HG02884 (cell line): ENCODE measurements around the gene ANKRD37.
A peak's percentile ranks its signal among the peaks of the same experiment; 100 is the strongest.

Experiments
- ATAC-seq: cut with Tn5 transposase; IDR thresholded peaks from one replicate; pipeline ENCODE4 v1.9.1; 2021; ENCODE audit warnings: mild to moderate bottlenecking, moderate library complexity; ENCODE audit not compliant: unreplicated experiment

Gene ANKRD37

DNA sequence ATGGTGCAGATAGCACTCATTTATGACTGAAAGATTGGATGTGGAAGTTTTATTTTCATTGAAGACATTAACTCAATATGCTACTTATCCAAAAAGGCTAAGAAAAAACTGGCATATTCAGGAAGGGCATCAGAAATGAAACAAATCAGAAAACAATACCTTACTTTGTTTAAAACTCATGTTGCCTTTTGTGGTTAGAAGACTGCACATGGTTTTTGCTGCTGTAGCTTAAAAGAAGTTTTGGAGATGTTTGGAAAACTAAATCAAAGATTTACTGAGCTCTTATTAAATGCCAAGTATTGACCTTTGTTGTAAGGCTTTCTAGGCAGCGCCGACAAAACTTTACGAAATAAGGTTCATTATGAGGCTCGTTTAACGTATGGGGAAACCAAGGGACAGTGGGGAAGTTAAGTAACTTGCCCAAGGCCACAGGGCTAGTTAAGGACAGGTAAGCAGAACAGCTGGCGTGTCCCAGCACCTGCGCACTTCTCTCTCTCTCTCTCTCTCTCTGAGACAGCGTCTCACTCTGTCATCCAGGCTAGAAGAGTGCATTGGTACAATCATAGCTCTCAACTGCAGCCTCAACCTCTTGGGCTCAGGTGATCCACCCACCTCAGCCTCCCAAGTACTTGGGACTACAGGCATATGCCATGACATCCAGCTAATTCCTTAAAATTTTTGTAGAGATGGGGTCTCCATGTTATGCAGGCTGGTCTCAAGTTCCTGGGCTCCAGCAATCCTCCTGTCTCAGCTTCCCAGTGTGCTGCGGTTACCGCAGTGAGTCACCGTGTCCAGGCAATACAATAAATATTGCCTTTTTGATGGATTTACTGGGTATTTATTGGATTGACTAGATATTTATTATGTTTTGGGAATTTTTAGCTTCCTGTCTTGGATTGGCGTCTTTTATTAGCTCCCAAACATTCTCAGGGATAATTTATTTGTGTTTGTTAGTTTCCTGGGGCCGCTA is 17.0 kb upstream of the ANKRD37 start:
- ATAC-seq: no peak

DNA sequence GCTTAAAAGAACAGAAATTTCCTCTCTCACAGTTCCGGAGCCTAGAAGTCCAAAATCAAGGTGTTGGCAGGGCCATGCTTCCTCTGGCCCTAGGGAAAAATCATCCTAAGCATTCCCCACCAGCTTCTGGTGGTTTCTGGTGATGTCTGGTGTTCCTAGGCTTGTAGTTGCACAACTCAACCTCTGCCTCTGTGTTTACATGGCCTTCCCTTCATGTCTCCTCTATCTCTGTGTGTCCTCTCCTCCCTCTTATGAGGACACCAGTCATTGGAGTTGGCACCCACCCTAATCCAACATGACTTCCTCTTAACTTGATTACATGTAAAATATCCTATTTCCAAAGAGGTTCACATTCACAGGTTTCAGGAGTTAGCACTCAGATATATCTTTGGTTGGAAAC is 16.3 kb upstream of the ANKRD37 start:
- ATAC-seq: no peak

DNA sequence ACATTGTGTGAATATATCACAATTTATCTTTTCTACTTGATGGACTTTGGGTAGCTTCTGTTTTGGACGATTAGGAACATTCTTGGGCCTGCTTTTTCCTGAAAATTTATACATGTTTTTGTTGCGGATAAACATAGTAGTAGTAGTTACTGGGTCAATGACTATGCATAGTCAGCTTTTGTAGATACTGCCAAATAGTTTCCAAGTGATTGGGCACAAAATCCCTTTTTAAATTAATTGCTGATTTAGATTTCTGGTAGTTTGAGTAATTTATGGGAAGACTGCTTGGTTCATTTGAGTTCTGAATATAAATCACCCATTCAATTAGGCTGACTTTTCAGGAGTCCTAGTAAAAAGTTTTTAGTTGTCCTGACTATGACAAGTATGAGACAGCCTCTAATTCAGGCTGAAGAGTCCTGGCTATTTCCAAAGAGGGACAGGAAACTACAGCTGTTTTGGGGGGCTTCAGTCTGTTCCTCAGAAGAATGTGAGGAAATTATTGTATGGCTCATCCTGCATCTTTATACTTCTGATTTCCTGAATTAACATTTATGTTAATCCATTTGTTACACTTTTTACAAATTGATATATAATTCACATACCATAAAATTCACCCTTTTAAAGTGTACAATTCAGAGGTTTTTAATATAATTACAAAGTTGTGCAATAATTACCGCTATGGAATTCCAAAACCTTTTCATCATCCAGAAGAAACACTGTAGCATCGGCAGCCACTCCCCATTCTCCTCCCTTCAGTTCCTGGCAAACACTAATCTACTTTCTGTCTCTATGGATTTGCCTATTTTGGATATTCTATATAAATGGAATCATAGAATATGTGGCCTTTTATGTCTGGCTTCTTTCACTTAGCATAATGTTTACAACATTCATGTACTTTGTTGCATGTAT is 15.1 kb upstream of the ANKRD37 start:
- ATAC-seq: no peak

DNA sequence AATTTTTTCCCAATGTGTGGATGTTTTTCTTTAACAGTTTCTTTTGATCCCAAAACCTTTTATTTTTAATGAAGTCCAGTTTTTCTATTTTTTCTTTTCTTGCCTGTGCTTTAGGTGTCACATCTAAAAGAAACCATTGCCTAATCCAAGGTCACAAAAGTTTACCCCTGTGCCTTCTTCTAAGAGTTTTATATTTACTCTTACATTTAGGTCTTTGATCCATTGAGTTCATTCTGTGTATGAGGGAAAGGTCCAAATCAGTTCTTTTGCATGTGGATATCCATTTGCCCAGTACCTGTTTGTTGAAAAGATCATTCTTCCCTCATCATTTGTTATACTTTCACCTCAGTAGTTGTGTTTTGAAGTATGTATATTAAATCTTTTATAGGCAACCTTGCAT is 13.9 kb upstream of the ANKRD37 start:
- no peak for ATAC-seq

DNA sequence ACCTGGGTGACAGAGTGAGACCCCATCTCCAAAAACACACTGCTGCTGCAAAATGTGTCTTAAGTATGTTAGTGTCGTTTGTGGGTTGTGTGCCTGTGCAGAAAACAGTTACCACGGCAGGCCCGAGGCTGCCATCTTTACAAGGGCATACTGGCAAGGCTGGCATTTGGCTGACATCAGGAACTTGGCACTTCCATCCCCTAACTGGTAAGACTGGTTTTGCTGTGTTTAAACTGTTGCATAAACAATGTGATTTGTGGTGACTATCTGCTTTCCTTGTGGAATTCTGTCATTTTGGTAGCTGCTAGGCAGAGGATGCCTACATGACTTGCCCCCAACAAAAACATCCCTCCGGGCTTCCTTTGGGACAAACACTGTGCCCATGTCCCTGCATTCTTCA is 13.2 kb upstream of the ANKRD37 start:
- ATAC-seq: no peak

DNA sequence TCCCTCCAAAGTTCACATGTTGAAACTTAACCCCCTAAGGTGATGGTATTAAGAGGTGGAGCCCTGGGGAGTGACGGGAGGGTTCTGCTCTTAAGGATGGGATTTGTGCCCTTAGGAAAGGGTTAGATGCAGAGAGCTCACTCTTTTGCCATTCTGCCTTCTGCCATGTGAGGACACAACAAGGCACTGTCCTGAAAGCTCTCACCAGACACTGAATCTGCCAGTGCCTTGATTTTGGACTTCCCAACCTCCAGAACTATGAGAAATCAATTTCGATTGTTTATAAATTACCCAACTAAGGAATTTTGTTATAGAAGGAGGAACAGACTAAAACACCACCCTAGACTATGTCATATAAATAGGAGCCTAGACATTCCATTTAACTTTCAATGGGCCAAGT is 12.6 kb upstream of the ANKRD37 start:
- ATAC-seq: no peak

DNA sequence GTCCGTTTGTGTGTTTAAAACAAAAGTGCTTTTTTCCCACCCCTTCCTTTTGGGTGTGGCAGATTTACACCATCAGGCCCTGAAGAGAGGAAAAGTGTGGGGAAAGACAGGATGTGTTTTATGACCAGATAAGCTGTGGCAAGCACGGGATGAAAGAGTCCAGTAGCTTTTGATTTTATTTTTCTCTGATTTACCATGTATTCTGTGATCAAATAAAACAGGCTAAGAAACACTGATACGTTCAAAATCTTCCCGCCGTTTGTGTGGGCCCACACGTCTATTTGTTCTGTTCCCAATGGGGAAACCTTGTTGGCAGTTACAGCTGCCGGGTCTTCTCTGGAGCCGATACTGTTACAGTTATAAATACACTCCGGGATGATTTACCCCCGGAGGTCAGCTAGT is 11.7 kb upstream of the ANKRD37 start:
- no peak for ATAC-seq

DNA sequence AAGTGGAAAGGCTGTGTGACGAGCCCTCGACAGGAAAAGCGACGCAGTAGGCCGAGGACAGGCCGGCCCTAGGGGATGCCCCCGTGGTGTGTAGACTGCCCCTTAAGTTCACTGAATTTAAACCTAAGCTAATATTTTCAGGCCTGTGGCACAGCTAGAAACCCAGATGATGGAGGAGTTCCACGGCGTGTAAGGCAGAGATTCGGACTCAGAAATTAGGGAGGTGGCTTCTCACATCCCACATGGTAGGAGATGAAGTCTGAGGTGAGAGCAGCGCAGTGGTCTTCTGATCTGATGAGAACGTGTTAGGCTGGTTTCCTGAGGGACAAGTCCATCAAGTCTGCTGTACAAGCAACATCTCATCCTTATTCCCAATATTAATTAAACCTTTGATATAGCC is 8.7 kb upstream of the ANKRD37 start:
- no peak for ATAC-seq

DNA sequence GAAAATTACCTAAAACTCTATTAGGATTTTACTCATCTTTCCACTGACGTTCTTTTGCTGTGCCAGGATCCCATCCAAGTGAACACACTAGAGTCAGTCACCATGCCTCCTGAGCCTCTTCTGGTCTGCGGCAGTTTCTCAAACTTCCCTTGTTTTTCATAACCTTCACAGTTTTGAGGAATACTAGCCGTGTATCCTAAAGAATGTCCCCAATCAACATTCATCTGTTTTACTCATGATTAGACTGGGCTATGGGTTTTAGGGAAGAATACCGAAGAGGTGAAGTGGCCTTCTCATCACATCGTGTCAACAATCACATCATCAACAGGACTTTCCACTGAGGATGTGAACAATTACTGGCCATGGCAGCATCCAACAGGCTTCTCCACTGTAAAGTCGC is 5.7 kb upstream of the ANKRD37 start:
- ATAC-seq: no peak

DNA sequence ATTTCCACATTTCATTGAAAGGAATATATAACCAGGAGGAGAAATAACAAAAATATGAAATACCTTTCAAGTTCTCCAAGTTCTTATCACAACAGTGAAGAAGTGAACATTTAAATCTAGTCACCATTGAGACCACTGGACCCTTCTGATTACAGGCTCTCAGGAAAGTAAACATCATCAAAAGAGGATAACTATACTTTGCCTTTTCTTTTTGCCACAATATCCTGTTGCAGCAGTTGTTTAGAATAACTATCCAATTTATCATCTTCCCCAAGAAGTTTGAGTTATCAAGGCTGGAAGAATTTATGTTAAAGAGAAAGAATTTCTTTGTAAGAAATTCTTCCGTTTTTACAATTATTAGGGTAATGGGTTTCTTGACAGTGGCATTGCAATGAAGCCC is 4.5 kb upstream of the ANKRD37 start:
- no peak for ATAC-seq

DNA sequence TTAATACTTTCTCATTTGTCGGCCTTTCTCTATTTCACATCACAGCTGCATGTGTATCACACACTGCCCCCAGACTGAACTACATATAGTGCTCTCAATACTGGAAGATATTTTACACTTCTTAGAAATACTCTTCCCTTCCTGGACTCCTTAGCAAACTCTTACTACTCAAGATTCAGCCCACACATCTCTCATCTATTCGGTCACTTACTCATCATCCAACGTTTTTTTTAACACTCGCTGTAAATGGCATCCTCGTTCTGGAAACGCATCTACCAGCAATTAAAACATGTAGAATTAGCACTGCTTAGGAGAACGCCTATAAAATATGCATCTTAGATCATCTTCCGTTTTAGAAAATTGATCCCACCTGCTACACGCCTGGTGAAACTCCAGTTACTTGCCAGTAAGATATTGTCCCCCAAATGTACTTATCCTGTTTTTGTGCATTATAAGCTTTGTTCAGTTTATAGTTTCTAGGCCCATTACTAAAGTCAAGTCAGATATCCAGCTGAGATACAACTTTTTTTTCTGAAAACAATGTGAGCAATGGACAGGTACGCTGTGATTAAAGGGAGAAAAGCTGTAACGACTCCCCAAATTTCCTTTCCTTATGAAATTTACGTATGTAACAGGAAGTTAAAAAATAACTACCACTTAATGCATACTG is 1.9 kb upstream of the ANKRD37 start:
- no peak for ATAC-seq

DNA sequence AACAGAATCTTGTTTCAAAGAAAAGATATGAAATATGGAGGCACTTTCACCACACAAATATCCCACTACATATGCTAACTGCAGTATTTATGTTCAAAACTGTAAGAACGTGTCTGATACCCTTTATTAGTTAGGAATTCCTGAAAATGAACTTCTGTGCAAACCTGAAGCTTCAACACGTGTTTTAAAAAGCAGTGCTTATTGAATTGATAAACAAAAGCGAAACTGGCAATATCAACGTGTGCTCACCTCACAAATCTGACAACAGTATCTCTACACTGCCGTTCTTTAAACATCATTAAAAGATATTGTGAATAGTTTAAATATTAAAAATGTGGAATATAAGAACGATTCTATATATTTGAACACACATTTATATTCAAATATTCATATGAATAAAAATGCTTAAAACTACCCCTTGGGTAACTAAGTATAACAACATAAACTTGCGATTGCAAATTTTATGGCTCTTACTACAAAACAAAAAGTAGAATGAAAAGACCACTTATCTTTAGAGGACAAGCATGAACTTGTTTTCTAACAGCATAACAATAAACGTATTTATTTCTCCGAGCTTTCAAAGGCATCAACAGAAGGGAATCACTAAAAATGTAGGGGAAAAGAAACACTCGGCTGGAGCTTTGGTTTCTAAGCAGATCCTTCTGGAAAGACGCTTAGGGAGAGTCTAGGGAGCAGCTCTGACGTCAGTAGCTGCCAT is 1.2 kb upstream of the ANKRD37 start, which contains the start of gene LRP2BP:
Gene LRP2BP, minus strand, starts transcription at position 687 of the 718 bp plus-strand sequence. CDS start 17,738 bp downstream, outside the sequence.
- ATAC-seq: no peak

DNA sequence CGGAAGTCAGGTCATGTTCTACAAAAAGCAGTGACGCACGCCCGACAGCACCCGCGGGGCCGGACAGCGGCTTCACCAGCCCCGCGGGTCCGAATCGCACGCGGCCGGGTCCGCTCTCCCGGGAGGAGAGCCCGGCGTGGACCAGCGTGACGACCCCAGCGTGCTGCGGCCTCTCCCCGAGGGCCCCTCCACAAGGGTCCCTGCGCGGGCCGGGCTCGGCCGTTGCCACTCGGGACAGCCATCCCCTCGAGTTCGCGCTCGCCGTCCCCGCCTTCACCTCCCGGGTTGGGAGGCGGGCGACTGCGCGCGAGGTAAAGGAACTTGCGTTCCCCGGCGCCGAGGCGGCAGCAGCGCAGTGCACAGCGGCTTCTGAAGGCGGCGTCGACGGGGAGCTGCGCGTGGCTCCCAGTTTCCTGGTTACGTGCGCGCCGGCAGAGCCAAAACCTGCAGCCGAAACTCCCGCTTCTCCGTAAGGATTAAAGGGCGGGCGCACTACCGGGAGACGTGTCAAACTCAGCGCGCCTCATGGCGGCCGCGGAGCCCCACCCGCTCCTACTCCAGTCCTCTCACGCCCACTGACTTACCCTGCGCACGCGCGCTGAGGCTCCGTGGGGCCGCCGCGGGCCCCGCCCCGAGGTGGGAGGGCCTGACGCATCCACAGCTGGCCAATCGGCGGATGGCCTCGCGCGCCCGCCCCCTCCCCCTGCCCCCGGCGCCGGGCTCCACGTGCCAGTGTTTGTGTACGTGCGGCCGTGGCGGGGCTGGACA is 501 bp upstream of the ANKRD37 start:
- ATAC-seq: peak; percentile 71

DNA sequence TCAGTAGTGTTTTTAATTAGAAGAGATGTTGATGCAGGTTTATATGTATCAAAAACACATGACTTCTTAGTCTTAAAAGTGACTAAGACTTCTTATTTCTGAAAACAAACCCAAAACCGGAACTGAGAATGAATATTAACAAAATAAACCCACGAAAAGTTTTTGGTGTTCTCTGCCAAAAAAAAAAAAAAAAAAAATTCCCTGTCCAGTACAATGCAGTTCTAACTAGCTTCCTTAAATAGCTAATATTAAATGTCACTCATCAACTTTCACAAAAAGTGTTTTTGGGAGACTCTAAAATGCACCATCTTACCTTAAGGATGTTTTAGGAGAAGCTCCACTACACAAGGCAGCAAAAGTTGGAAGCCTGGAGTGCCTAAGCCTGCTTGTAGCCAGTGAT is 2.0 kb downstream of the ANKRD37 start:
- ATAC-seq: no peak

DNA sequence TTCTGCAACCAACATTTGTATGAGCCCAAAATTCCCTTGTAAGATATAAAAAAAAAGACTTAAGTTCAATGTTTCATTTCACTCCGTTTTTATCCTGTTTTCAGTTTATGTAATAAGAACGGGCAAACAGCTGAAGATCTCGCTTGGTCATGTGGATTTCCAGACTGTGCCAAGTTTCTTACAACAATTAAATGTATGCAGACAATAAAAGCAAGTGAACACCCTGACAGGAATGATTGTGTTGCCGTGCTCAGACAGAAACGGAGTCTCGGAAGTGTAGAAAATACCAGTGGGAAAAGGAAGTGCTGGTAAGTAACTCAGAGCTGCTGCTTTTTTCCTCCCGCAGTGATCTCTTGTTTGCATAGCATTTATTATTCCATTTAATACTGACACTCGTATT is 2.8 kb downstream of the ANKRD37 start:
- no peak for ATAC-seq

DNA sequence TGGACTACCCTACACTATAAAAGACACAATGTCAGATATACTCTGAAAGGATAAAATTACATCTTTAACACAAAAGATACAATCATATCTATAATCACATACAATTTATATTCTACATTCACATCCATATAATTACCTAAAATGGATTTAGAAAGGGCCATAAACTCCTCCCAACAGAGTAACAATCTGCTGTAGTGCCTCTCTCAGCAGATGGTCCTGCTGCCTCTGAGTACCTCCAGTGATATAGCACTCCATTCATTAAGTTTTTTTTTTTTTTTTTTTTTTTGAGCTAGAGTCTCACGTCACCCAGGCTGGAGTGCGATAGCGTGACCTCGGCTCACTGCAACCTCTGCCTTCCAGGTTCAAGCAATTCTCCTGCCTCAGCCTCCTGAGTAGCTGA is 7.4 kb downstream of the ANKRD37 start:
- ATAC-seq: no peak

DNA sequence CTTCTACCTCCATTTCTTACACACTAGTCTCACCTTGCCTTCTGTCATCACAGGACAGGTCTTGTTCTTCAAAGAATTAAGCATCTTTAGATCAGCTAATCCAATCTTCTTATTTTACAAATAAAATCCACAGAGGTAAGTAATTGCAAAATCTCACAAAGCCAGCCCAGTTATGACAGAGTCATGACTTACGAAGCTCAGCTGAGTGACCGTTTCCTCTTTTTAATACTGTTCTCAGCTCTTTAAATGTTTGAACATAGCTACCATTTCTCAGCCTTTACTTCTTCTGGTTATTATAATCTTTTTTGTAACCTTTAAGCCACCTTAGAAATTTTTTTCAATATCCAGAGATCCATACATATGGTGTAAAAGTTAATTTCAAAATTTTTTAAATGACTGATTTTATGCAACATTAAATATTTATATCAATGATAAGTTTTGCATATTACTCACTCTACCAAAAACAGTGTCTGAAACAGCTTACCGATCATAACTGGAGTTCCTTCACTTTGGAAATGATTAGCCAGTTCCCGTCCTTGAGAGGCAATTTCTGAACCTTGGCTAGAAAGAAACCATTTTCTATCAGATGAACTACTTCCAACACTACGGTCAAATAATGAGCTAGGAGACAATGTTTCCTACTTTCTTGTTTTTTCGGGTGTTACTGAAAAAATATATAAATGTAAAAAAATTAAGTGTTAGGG is 8.8 kb downstream of the ANKRD37 start:
- ATAC-seq: peak; percentile 63

DNA sequence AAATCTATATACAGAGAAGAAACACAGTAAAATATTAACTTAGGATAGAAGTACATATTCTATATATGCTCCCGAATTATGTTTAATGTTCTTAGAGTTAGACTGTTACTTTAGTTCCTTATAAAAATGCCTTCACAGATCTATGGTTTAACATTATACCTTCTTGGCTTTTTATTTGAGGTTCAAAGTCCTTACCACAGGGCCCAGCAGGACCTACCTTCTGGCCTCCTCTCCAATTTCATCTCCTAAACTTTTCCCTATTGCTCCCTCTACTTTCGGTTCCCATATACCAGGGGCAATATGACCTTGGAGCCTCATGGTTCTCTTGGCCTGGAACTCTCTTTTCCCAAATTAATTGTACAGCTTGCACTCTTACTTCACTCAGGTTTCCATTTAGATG is 11.8 kb downstream of the ANKRD37 start:
- ATAC-seq: no peak

DNA sequence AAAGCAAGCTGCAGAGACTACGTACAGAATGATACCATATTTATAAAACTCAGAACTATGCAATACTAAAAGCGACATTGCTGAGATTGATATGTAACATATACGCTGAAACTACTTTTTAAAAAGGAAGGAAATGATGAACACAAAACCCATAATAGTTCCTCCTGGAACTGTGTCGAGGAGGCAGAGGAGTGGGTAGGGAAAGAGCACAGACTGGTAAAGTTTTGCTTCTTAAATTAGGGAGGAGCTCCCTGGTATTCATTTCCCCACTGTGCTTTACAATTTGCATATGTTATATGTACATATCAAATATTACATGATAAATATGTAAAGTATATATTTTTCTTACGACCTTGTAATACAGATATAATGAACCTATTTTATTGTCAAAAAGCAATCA is 15.2 kb downstream of the ANKRD37 start:
- no peak for ATAC-seq
